Skeletal muscle satellite cell (primary cell): Measurements from ENCODE around the gene ZAP70. TPM values are rescaled to one million over a fixed set of nuclear protein-coding genes. Genes with fewer than 3 reads are reported as not detected.

Source experiments
- H3K27me3 ChIP-seq: 2 replicates; pipeline ENCODE4 v1.7.0; 2013; ENCODE audit warnings: low read length; ENCODE audit not compliant: control insufficient read depth, insufficient read depth
- H3K36me3 ChIP-seq: 2 replicates; pipeline ENCODE4 v1.7.0; 2013; ENCODE audit warnings: mild to moderate bottlenecking, control low read depth, low read length; ENCODE audit not compliant: insufficient read depth
- H3K4me1 ChIP-seq: 2 replicates; pipeline ENCODE4 v1.7.0; 2013; ENCODE audit warnings: low read length; ENCODE audit not compliant: control insufficient read depth, insufficient read depth
- H3K4me2 ChIP-seq: 2 replicates; pipeline ENCODE4 v1.7.0; 2013; ENCODE audit warnings: mild to moderate bottlenecking, low read length
- H3K4me3 ChIP-seq: 2 replicates; pipeline ENCODE4 v1.7.0; 2013; ENCODE audit warnings: low read length
- H3K9ac ChIP-seq: 2 replicates; pipeline ENCODE4 v1.7.0; 2013; ENCODE audit warnings: mild to moderate bottlenecking, low read depth, low read length, moderate library complexity
- H3K9me3 ChIP-seq: replicated peaks from 2 replicates; pipeline ENCODE4 v1.7.0; 2013; ENCODE audit warnings: mild to moderate bottlenecking, control low read depth, low read length
- small RNA-seq: library from RNA; depleted of rRNA; stranded (forward); fragments of <200 nt; gene quantifications from one replicate; pipeline ENCODE3, GENCODE V24; 2012

ZAP70 gene

GRCh38 chr2:97785818-97786217, 72.4 kb downstream of the ZAP70 start:
- Histone ChIP-seq H3K27me3 (no peaks in the 10 kb centered on the region), H3K4me2 (no peak overlapping the region), H3K36me3 (peaks cover 3% of the 10 kb centered on the region)

GRCh38 chr2:97788986-97789644, 75.7 kb downstream of the ZAP70 start:
- no peaks in the 10 kb centered on the region for H3K9me3 ChIP-seq
- no peaks in the 10 kb centered on the region for H3K27me3 ChIP-seq
- no peak overlapping the region for H3K4me2 ChIP-seq
- H3K4me3 ChIP-seq, result no peak overlapping the region
- no peak overlapping the region for H3K9ac ChIP-seq
- H3K4me1 ChIP-seq, result no peaks in the 10 kb centered on the region
- peaks cover 26% of the 10 kb centered on the region for H3K36me3 ChIP-seq

More at GRCh38 chr2:97785818-97786217, 72.4 kb downstream of the ZAP70 start:
- Histone ChIP-seq H3K9ac (no peak overlapping the region), H3K9me3 (no peaks in the 10 kb centered on the region), H3K4me3 (no peak overlapping the region), H3K4me1 (no peaks in the 10 kb centered on the region)

Small RNA genes within 50 kb of the gene (small RNA-seq; reads per million reads assigned to genes)
- gene RNU4-8P, result not detected
